Suprapubic skin (tissue), 3 donors: ENCODE measurements around the gene DPP10.

ENCODE experiments used
- POLR2A ChIP-seq, 2 donors: fragments of 450-650 bp; IDR thresholded peaks; one replicate each; pipeline ENCODE4 v1.6.1; 2017; ENCODE audit warnings: antibody characterized with exemption in 2 of 2, mild to moderate bottlenecking in 2 of 2, moderate library complexity in 2 of 2
- TF ChIP-seq, protein P1 (sequence below), 2 donors: fragments of 200-600 bp in 1 of 2; fragments of 450-650 bp in 1 of 2; sonication (generic) in 1 of 2; IDR thresholded peaks; one replicate each; pipeline ENCODE4 v1.5.1; 2016 to 2019; ENCODE audit warnings: antibody characterized with exemption in 2 of 2, mild to moderate bottlenecking in 1 of 2, moderate library complexity in 1 of 2

DNA sequence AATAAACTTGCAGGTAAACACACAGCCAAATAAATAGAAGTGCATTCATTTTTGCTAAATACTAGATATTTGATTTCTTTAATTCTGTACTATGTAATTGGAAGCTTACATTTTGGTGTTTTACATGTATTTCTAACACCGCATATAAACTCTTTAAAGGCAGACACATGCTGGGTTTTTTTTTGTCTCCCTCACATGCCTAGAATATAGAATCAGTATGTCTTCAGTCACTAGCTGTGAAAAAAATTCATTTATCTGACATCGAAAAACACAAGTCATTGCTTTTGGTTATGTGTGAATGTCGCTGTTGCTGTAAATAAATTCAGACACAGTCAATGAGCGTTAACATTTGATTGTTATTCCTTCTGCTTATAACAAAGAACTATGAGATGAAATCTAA is 1101.0 kb downstream of the DPP10 start:
- TF ChIP-seq, protein P1, sequence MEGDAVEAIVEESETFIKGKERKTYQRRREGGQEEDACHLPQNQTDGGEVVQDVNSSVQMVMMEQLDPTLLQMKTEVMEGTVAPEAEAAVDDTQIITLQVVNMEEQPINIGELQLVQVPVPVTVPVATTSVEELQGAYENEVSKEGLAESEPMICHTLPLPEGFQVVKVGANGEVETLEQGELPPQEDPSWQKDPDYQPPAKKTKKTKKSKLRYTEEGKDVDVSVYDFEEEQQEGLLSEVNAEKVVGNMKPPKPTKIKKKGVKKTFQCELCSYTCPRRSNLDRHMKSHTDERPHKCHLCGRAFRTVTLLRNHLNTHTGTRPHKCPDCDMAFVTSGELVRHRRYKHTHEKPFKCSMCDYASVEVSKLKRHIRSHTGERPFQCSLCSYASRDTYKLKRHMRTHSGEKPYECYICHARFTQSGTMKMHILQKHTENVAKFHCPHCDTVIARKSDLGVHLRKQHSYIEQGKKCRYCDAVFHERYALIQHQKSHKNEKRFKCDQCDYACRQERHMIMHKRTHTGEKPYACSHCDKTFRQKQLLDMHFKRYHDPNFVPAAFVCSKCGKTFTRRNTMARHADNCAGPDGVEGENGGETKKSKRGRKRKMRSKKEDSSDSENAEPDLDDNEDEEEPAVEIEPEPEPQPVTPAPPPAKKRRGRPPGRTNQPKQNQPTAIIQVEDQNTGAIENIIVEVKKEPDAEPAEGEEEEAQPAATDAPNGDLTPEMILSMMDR (IDR thresholded peaks at IDR 0.05), result no peak
- TF ChIP-seq POLR2A (IDR thresholded peaks at IDR 0.05), result no peak
